Ishikawa (cell line): ENCODE results near the gene NSUN5.

Experiments used
- CEBPB ChIP-seq: IDR thresholded peaks from 2 replicates; pipeline ENCODE4 v1.6.1; 2012
- CREB1 ChIP-seq: IDR thresholded peaks from 2 replicates; pipeline ENCODE4 v1.6.1; 2012; ENCODE audit warnings: low read depth
- EGR1 ChIP-seq: IDR thresholded peaks from 2 replicates; pipeline ENCODE4 v1.6.1; 2012
- EP300 ChIP-seq: IDR thresholded peaks from 2 replicates; pipeline ENCODE4 v1.6.1; 2012; ENCODE audit warnings: borderline replicate concordance
- FOXM1 ChIP-seq: IDR thresholded peaks from 2 replicates; pipeline ENCODE4 v1.6.1; 2012; ENCODE audit warnings: low read depth, borderline replicate concordance
- MAX ChIP-seq: IDR thresholded peaks from 2 replicates; pipeline ENCODE4 v1.6.1; 2012
- RAD21 ChIP-seq: IDR thresholded peaks from 2 replicates; pipeline ENCODE4 v1.6.1; 2012; ENCODE audit warnings: low read depth
- TAF1 ChIP-seq: IDR thresholded peaks from 2 replicates; pipeline ENCODE4 v1.6.1; 2012; ENCODE audit warnings: low read depth, mild to moderate bottlenecking
- TCF12 ChIP-seq: IDR thresholded peaks from 2 replicates; pipeline ENCODE4 v1.6.1; 2012; ENCODE audit warnings: low read depth
- TEAD4 ChIP-seq: IDR thresholded peaks from 2 replicates; pipeline ENCODE4 v1.6.1; 2012
- YY1 ChIP-seq: IDR thresholded peaks from 2 replicates; pipeline ENCODE4 v1.6.1; 2012; ENCODE audit warnings: low read depth
- ZBTB7A ChIP-seq: IDR thresholded peaks from 2 replicates; pipeline ENCODE4 v1.6.1; 2012; ENCODE audit warnings: low read depth
- TF ChIP-seq, protein P1 (sequence below): IDR thresholded peaks from 2 replicates; pipeline ENCODE4 v1.6.1; 2012; ENCODE audit warnings: low read depth, mild to moderate bottlenecking
- TF ChIP-seq, protein P2 (sequence below): IDR thresholded peaks from 2 replicates; pipeline ENCODE4 v1.6.1; 2012

GRCh38 chr7:73343671-73344380, 35.2 kb upstream of the NSUN5 start:
- TF ChIP-seq EP300, result no peak
- TF ChIP-seq TAF1, result no peak
- no peak for TF ChIP-seq MAX
- TF ChIP-seq, protein P1, sequence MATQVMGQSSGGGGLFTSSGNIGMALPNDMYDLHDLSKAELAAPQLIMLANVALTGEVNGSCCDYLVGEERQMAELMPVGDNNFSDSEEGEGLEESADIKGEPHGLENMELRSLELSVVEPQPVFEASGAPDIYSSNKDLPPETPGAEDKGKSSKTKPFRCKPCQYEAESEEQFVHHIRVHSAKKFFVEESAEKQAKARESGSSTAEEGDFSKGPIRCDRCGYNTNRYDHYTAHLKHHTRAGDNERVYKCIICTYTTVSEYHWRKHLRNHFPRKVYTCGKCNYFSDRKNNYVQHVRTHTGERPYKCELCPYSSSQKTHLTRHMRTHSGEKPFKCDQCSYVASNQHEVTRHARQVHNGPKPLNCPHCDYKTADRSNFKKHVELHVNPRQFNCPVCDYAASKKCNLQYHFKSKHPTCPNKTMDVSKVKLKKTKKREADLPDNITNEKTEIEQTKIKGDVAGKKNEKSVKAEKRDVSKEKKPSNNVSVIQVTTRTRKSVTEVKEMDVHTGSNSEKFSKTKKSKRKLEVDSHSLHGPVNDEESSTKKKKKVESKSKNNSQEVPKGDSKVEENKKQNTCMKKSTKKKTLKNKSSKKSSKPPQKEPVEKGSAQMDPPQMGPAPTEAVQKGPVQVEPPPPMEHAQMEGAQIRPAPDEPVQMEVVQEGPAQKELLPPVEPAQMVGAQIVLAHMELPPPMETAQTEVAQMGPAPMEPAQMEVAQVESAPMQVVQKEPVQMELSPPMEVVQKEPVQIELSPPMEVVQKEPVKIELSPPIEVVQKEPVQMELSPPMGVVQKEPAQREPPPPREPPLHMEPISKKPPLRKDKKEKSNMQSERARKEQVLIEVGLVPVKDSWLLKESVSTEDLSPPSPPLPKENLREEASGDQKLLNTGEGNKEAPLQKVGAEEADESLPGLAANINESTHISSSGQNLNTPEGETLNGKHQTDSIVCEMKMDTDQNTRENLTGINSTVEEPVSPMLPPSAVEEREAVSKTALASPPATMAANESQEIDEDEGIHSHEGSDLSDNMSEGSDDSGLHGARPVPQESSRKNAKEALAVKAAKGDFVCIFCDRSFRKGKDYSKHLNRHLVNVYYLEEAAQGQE, result no peak
- TF ChIP-seq, protein P2, sequence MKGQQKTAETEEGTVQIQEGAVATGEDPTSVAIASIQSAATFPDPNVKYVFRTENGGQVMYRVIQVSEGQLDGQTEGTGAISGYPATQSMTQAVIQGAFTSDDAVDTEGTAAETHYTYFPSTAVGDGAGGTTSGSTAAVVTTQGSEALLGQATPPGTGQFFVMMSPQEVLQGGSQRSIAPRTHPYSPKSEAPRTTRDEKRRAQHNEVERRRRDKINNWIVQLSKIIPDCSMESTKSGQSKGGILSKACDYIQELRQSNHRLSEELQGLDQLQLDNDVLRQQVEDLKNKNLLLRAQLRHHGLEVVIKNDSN, result no peak
- TF ChIP-seq RAD21, result no peak
- TF ChIP-seq TEAD4, result no peak
- no peak for TF ChIP-seq TCF12
- TF ChIP-seq CEBPB, result no peak
- no peak for TF ChIP-seq CREB1
- TF ChIP-seq FOXM1, result no peak
- no peak for TF ChIP-seq EGR1
- TF ChIP-seq YY1, result no peak
- TF ChIP-seq ZBTB7A, result no peak
